HUDEP-2 (cell line): ENCODE data around the gene MPRIP.

Experiments
- DNase-seq, 76 experiments: peaks; one replicate each; lab custom pipeline; 2025; ENCODE audit not compliant: unreplicated experiment in 76 of 76; lab: John Stamatoyannopoulos, UW

Gene MPRIP

DNA sequence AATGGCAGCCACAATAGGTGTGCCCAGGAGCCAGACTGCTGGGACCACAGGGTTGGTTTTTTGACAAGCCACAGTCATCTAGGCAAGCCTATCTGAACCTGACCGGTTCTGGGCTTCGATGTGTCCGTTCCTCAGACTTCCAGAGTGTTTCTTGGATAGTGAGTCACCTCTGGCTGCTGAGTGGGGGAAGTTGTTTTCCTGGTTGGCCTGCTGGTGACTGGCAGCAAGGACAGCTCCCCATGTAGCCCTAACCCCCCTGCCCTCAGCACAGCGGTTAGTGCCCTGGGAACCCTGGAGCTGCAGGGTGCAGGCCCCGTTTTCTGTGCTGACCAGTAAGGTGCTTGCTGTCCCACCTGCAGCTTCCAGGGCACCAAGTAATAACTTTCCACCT lies 98.3 kb downstream of the MPRIP start:
- DNase-seq: no peak

DNA sequence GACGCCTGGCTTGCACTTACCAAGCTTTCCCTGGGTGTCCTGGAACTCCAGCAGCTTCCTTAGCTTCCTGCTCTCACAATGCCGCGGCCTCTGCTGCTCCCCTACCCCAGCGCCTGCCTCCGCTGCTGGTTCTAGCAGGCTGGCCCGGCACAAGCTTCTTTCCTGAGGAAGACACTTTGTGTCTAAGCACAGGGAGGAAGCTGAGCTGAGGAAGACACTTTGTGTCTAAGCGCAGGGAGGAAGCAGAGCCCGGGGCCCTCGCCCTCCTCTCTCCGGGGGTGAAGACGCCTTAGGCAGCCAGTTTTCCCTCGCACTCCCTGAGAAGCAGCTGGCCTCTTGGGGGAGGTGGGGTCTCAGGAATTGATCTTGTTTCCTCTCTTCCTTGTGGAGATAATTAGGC lies 99.0 kb downstream of the MPRIP start:
- DNase-seq: no peak

DNA sequence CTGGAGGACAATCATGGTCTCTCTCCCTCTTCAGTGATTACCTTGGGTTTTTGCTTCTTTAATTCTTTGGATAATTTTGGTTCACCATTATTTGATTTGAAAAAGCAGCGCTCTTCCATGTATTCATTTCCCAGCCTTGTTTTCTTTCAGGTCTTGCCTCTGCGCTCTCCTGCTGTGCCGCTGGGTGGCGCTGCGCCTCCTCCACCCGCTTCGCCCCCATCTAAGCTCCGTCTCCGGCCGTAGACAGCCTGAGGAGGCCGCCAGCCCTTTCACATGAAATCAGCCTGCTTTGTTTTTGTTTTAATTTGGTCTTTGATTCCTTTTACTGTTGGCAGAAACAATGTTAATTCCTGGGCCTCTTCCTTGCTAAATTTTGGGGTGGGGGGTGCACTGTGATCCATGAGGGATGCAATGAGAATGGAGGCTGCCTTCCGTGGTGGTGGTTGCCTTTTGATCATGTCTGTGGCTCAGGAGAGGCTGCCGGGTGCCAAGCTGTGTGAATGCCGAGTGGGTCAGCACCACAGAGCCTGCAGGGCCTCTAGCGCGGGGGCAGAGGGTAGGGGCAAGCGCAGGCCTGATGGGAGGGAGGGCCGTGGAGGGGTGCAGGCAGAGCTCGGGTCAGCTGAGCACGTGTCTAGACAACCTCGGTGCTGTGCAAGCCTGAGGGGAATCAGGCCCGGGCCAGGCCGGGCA lies 99.7 kb downstream of the MPRIP start:
- DNase-seq: peak in 35 of 76 experiments; percentile 4 to 60 (median 18)

DNA sequence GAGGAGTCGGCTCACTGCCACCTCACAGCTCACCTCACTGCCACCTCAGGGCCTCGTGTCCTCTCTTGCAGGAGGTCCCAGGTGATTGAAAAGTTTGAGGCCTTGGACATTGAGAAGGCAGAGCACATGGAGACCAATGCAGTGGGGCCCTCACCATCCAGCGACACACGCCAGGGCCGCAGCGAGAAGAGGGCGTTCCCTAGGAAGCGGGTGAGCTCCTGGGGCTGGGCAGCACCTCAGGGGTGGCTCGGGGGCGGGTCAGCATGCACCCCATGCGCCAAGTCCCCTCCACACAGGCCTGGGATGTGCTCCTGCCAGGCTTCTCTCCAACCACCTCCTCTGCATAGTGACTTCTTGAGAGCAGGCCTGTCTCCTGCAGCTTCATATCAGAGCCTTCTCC lies 100.3 kb downstream of the MPRIP start:
- no peak for DNase-seq

DNA sequence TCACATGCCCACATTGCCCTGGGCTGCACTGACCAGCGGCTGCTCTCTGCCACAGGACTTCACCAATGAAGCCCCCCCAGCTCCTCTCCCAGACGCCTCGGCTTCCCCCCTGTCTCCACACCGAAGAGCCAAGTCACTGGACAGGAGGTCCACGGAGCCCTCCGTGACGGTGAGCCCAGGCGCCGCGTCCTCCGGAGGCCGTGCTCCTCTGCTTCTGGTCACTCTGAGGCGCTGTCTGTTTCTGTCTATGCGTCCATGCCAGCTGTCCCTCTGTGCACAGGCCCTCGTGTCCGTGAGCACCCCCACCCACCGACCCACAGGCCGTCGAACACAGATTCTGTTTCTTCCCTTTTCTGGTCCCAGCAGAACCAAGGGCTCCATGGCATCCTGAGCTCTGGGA lies 101.2 kb downstream of the MPRIP start:
- DNase-seq: no peak

DNA sequence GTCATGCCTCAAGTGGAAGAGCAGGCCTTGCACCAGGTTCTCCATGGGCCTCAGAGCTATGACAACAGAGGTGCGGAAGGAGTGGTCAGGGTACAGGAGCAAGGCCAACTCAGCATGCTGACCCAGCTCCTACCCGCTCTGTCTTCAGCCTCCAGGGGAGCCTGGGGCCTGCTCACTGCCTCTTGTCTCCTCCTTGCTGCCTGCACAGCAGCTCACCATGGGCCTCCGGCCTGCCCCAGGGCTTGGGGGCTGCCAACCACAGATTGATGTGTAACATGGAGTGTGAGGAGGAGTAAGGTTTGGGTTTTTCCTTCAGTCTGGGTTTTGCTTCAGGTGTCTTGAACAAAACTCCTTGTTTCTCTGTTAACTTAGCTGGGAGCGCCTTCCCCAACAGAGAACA lies 101.8 kb downstream of the MPRIP start:
- no peak for DNase-seq

DNA sequence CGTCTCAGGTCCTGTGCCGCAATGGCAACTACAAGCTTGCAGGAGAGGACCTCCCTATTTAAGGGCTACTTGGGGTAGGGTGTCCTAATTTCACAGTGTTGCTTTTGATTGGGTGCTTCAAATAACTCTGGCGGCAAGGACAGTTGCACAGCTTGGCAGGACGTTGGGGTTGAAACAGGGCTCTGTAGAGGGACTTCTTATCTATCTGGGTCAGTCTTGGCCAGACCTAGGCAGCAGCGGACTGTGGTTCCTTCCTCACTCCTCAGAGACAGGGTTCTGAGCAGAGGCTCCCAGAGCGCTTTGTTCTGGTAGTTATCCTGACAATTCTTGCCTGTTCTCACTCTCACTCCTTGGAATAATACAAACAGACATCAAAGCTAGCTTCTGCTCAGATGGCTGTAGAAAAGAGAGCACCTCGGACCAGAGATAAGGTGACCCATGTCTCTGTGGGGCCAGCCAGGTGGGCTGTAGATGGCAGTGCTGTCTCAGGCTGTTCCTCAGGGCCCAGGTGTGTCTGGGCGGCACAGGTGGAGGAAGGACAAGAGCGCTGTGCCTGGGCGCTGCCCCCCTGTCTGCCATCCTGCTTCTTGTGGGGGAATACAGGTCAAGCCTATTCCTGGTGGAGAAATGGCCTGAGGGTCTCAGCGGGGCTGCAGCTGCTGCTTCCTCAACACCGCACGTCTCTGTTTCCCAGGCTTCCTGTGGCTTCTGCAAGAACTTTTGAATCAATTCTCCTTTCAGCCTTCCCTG lies 102.8 kb downstream of the MPRIP start:
- DNase-seq: peak in 5 of 76 experiments; percentile 9 to 21 (median 11)

DNA sequence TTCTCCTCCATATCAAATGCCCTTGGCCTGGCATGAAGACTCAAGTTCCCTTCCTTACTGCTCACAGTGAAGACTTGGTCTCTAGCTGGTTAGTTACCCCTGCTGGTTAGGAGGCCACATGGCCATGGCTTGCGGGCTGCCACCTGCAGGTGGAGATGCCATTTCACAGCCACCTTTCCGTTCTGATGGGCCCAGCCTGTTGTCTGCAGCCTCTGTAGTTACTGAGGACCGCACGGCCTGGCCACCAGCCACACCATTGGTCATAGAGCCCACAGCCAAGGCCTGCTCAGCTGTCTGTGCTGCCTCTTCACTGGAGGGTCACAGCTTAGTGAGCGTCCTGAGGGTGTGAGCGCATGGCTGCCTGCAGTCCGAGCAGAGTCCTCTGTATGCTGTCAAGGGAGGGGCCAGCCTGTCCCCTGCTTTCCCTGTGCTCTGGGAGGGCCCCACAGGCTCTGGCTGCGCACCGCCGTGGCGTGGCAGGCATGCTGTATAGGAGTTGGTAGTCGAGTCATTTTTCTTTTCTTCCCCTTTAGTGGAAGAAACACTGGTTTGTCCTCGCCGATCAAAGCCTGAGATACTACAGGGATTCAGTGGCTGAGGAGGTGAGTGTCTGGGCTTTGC lies 104.6 kb downstream of the MPRIP start:
- peak in 29 of 76 experiments; percentile 2 to 45 (median 18) for DNase-seq

DNA sequence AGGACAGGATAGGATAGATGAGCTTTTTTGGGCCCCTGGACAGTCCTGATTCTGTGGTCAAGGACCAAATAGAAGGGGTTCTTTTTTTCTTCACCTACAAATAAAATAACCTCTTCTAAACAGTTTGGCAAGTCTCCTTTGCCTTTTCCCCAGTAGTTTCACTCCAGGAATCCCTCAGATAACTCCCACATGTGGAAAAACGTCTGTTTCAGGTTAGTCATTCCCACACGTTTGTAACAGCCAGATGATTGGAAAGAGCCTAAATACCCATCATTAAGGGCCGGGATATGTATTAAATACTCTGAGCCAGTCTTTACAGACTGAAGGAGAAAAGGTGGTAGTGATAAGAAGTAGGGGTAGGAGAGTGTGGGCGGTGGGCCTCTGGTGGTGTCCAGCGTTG lies 105.6 kb downstream of the MPRIP start:
- DNase-seq: no peak

DNA sequence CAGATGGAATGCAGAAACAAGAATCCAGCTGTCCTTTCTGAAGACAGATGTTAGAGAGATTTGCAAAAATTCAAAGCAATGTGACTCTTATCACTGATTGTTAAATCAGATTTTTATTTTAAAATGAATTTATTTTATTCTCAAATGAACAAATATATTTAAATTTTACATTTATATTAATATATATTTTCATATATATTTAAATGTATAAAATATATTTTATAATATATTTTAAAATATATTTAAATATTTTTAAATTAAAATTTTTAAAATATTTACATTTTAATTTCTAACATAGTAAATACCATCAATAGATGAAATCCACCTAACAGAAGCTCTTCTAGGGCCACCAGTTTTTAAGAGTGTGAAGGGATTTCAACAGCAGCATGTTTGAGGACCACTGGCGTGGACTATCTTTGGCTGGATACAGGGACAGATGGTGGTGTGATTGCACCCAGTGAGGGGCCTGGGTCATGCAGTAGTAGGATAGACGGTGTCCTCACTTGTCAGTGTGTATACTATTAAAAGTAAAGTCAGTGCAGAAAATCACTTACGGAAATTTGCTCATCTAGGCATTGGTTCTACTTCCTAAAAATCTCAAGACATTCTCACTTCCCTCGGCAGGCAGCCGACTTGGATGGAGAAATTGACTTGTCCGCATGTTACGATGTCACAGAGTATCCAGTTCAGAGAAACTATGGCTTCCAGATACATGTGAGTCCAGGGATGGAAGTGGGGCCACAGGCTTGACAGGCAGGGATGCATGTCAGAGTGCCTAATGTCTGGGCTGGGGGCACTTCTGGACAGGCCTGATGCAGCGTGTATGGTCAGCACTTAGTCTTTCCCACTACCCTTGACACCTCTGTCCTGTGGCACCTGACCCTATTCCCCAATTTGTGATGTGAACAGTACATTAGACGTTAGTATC lies 107.5 kb downstream of the MPRIP start:
- DNase-seq: no peak

DNA sequence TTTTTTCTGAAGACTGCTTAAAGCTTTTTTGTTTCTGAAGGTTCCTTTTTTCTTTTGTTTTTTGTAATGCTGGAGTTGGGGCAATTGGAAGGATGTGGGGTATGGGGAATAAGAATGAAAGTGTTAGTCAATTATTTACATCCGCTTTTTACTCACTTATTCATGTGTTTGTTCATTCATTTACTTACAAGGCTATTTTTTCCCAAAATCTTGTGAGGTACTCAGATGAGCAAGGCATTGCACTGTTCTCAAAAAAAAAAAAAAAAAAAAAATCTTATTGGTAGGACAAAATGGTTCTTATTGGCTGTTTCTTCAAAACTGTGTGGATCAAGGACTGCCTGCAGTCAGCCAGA lies 108.2 kb downstream of the MPRIP start:
- no peak for DNase-seq

DNA sequence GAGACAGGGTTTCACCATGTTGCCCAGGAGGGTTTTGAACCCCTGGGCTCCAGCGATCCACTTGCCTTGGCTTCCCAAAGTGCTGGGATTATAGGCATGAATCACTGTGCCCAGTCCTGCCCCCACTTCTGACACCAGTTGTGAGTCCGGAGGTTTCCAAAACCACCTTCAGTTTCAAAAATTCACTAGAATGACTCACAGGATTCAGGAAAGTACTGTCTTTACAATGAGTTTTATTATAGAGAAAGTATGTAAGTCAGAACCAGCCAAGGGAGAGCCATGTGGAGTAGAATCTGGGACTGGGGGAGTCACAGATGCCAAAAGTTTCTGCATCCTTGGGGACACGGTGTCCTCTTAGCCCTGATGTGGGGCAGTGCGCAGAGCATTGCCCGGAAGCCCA lies 108.8 kb downstream of the MPRIP start:
- DNase-seq: no peak

DNA sequence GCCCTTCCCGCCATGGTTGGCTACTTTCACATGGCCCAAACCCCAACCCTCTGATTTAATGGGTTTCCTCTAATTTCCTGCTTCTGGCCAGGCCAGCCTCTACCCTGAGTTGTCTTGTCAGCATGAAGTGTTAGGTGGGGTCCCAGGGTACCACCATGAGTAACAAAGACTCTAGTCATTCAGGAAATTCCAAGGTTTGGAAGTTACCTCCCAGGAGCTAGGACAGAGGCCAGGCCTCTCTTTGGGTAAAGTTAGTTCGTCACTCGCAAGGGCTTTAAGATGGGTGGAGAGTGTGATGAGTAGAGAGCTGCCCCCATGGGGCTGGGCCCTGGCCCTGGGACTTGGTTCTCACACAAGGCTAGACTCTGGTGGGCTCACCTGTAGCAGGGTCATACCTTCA lies 109.3 kb downstream of the MPRIP start:
- no peak for DNase-seq

DNA sequence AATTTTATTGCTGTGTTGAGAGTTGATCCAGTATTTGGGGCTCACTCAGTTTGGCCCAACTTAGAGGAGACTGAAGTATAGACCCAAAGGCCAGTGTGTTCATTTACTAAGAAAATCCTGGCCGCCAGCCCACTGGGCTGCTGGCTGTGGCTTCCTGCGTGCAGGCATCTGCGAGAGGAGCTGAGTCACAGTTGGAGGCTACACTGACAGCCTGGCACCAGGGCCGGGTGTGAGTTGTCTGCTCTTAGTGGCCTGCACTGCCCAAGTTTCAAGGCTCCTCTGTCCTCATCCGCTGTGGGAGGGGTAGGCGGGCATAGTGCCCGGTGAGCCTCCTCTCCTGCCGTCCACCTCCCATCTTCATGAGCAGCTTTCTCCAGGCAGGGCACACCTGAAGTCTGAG lies 109.7 kb downstream of the MPRIP start:
- DNase-seq: peak in 69 of 76 experiments; percentile 7 to 84 (median 60)

DNA sequence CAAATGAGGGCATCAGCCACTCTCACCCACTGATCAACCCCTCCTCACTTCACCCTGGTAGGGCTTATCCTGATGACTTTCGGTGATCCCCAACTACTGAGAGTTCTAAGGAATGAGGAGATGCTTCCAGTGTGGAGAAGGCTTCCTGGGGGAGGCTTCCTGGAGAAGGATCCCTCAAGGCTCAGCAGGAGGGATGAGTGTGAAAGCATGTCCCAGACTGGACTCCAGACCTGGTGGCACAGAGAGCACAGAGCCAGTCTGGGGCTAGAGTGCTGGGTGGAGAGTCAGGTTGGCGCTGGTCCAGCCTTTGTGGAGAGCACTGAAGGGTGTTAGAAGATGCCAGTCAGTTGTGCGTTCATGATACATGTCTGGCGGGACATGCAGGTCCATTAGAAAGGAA lies 110.1 kb downstream of the MPRIP start:
- DNase-seq: peak in 28 of 76 experiments; percentile 5 to 55 (median 16)

DNA sequence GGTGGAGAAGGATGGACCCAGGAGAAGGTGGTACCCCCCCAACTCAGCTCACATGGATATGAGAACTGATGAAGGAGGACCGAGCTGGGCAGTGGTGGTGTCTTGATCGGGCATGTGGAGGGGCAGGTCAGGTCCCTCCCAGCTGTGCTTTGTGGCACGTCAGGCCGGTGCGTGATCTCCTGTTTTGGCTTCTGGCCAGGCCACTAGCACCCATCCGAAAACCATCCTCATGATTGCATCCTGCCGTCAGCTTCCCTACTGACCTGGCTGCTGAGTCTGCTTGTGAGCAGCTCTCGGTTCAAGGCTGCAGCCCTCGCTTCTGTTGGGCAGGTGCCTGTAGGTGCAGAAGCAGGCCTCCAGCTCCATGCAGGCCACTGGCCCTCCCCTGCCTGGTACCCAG lies 110.8 kb downstream of the MPRIP start:
- no peak for DNase-seq

DNA sequence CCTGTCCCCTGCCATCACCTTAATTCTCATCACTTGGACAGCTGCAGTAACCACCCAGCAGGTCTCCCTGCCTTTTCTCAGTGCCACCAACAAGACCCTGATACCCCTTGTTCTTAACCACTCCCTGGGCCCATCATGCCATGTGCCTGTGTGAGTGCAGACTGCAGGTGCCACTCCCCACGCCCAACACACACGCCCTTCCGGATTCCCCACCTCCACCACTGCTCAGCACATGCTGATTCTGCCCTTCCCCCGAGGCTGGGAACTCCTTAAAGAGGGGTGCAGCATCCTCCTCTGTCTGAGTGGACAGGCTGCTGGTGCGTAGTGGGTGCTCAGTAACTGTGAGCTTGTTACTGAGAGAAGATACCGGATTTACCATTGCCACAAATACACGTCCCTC lies 111.5 kb downstream of the MPRIP start:
- no peak for DNase-seq

DNA sequence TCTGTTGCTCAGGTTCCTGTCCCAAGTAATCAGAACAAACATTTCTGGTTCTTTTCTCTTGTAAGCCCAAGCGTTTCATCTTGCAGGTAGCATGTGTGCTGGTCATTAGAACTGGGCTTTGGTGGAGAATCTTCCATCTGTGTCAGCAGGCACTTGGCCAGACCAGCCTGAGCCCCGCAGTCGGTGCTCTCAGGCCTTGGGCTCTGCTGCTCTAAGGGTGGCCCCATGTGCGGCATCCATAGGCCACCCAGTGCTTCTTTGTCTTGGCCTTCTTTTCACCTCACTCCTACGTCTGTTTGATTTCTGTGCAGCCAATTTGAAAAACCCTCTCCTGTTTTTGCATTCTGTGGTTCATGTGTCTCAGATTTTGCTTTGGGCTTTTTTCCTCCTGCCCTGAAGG lies 112.3 kb downstream of the MPRIP start:
- DNase-seq: no peak

DNA sequence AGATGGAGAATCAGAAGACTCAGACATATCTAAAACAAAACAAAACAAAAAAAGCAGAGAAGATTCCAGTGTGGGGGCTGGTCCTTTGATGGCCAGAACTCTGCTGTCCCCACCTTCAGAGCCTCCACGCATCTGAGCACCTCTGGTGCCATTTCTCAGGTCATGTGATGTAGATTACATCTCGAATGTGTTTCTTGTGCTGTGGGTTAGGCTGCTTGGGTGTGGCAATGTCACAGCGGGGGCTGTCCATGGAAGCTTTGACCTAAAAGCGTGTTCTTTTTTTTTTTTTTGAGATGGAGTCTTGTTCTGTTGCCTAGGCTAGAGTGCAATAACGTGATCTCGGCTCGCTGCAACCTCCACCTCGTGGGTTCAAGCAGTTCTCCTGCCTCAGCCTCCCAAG lies 112.7 kb downstream of the MPRIP start:
- DNase-seq: peak in 1 of 76 experiments; percentile 25

DNA sequence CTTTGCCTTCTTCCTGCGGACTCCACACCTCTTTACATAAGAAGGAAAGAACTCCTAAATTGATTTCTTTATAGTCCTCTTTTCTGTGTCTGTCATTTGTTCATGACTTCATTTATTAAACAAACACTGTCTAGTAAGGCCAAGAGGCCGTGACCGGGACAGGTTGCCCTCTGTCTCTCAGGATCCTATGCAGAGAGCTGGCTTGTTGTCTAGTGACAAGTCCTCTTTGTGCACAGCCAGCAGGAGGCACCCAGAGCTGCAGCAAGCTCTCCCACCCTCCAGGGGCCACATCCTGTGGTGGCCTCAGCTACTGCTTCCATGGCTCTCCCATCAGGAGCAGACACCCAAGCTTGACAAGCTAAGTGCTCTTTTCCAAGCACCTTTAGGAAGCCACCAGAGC lies 113.3 kb downstream of the MPRIP start:
- DNase-seq: no peak

DNA sequence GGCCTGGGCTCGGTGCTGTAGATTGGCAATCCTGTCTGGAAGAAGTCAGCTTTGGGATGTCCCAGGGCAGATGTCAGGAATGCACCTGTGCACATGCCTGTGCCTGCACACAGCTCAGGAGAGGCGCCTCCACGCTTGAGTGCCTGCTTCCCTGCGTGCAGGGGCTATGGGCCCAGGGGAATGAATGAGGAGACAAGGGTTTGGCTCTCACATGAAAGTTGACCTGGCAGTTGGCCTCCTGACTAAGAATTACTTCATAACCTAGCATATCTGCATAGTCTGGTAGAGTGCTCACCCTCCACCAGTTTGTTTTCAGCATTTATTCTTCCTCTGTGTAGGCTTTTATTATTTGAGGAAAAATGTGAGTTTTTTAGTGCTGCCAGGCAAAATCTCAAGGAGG lies 113.8 kb downstream of the MPRIP start:
- no peak for DNase-seq
